HCT116 (cell line): Measurements from ENCODE around the gene P2RX5. TPM values are rescaled to one million over a fixed set of nuclear protein-coding genes. Genes with fewer than 3 reads are reported as not detected.

Experiments
- ATAC-seq: fragments of 200-7000 bp; cut with Tn5 transposase; 2 replicates; pipeline ENCODE4 v1.9.1; 2020; ENCODE audit warnings: mild to moderate bottlenecking, moderate library complexity
- BruUV-seq: library from RNA; stranded (reverse); fragments of 400-500 nt; replicated peaks from 2 replicates; lab custom pipeline; 2021; lab: Mats Ljungman, UMichigan
- CTCF ChIA-PET: fragments of 300-600 bp; sonication (Branson Sonifier 250); formaldehyde crosslinking; loops from one replicate; lab custom pipeline; 2021; ENCODE audit warnings: antibody characterized with exemption; lab: Charles Lee
- POLR2A ChIA-PET: fragments of 300-600, 350-600 bp; sonication (Branson Sonifier 250); formaldehyde crosslinking; loops from one replicate; lab custom pipeline; 2021; ENCODE audit warnings: antibody characterized with exemption; lab: Charles Lee
- RAD21 ChIA-PET, 2 experiments: fragments of 300-600 bp; sonication (Branson Sonifier 250); formaldehyde crosslinking; loops; one replicate each; lab custom pipeline; 2023; ENCODE audit warnings: low total read pairs in 2 of 2; ENCODE audit not compliant: uncharacterized antibody in 2 of 2, unreplicated experiment in 2 of 2, low non-redundant PET in 1 of 2; lab: Charles Lee
- DNase-seq: peaks from one replicate; pipeline ENCODE4 v3.0.0-alpha.2; 2010; ENCODE audit warnings: low read depth, low spot score
- H2AFZ ChIP-seq: fragments of 200-600 bp; shearing (Covaris generic), sonication (generic); 2 replicates; pipeline ENCODE4 v1.6.1; 2017; ENCODE audit warnings: low read depth, mixed run types, mixed read lengths, antibody characterized with exemption, low read length; ENCODE audit not compliant: poor library complexity, severe bottlenecking
- H3K27ac ChIP-seq: 2 replicates; pipeline ENCODE4 v1.5.1; 2012; ENCODE audit warnings: low read depth, low read length
- H3K27me3 ChIP-seq: fragments of 200-600 bp; sonication (generic); 2 replicates; pipeline ENCODE4 v1.6.1; 2016; ENCODE audit warnings: mixed run types, low read length, mixed read lengths; ENCODE audit not compliant: insufficient read depth
- H3K36me3 ChIP-seq, 2 experiments: fragments of 200-500 bp in 1 of 2; fragments of 200-600 bp in 1 of 2; sonication (Bioruptor generic) in 1 of 2; sonication (generic) in 1 of 2; 2 replicates each; pipeline versions ENCODE4 v1.5.1 to v1.6.1; 2014 to 2016; ENCODE audit warnings: low read length in 2 of 2, inconsistent platforms in 1 of 2, mixed read lengths in 1 of 2, mixed run types in 1 of 2; ENCODE audit not compliant: insufficient read depth in 2 of 2, control insufficient read depth in 1 of 2
- H3K4me1 ChIP-seq, 2 experiments: fragments of 200-600 bp in 1 of 2; sonication (generic) in 1 of 2; 2 replicates each; pipeline versions ENCODE4 v1.5.1 to v1.6.1; 2012 to 2017; ENCODE audit warnings: low read length in 2 of 2, inconsistent platforms in 1 of 2, mild to moderate bottlenecking in 1 of 2, mixed read lengths in 1 of 2, mixed run types in 1 of 2, moderate library complexity in 1 of 2; ENCODE audit not compliant: insufficient read depth in 2 of 2, control insufficient read depth in 1 of 2
- H3K4me2 ChIP-seq: fragments of 200-600 bp; sonication (generic); 2 replicates; pipeline ENCODE4 v1.6.1; 2017; ENCODE audit warnings: mixed run types, low read length, mixed read lengths
- H3K4me3 ChIP-seq, 2 experiments: fragments of 200-600 bp in 1 of 2; sonication (generic) in 1 of 2; replicated peaks in 1 of 2; 2 replicates each; pipeline ENCODE4 v1.5.1; 2011 to 2016; ENCODE audit warnings: low read length in 2 of 2, control low read depth in 1 of 2, low read depth in 1 of 2, mild to moderate bottlenecking in 1 of 2, mixed read lengths in 1 of 2, mixed run types in 1 of 2
- H3K79me2 ChIP-seq: fragments of 200-600 bp; sonication (generic); 2 replicates; pipeline ENCODE4 v1.6.1; 2017; ENCODE audit warnings: mild to moderate bottlenecking, mixed run types, low read length, moderate library complexity, mixed read lengths; ENCODE audit not compliant: insufficient read depth
- H3K9ac ChIP-seq: fragments of 200-600 bp; sonication (generic); 2 replicates; pipeline ENCODE4 v1.6.1; 2016; ENCODE audit warnings: low read length, mixed read lengths
- H3K9me2 ChIP-seq: fragments of 200-600 bp; sonication (generic), shearing (Covaris generic); 2 replicates; pipeline ENCODE4 v1.6.1; 2017; ENCODE audit warnings: mixed run types, mild to moderate bottlenecking, moderate library complexity; ENCODE audit not compliant: insufficient read depth
- H3K9me3 ChIP-seq, 2 experiments: fragments of 200-500 bp in 1 of 2; fragments of 200-600 bp in 1 of 2; sonication (Bioruptor generic) in 1 of 2; sonication (generic) in 1 of 2; 2 replicates each; pipeline ENCODE4 v1.6.1; 2014 to 2017; ENCODE audit warnings: low read length in 2 of 2, mixed read lengths in 2 of 2, inconsistent platforms in 1 of 2, low read depth in 1 of 2, mild to moderate bottlenecking in 1 of 2, mixed run types in 1 of 2, moderate library complexity in 1 of 2; ENCODE audit not compliant: control insufficient read depth in 1 of 2, insufficient read depth in 1 of 2
- H4K20me1 ChIP-seq: fragments of 200-600 bp; sonication (generic), shearing (Covaris generic); 2 replicates; pipeline ENCODE4 v1.6.1; 2017; ENCODE audit warnings: mixed run types, mild to moderate bottlenecking, moderate library complexity; ENCODE audit not compliant: insufficient read depth
- ELF1 ChIP-seq: IDR thresholded peaks from 2 replicates; pipeline ENCODE4 v1.6.1; 2012; ENCODE audit warnings: low read depth, borderline replicate concordance
- EZH2phosphoT487 ChIP-seq: fragments of 200-600 bp; IDR thresholded peaks from 2 replicates; pipeline ENCODE4 v1.6.1; 2018; ENCODE audit warnings: antibody characterized with exemption, borderline replicate concordance
- JUND ChIP-seq: IDR thresholded peaks from 2 replicates; pipeline ENCODE4 v1.6.1; 2012
- POLR2AphosphoS5 ChIP-seq: IDR thresholded peaks from 2 replicates; pipeline ENCODE4 v1.6.1; 2011; ENCODE audit warnings: mild to moderate bottlenecking, low read depth, low read length, moderate library complexity
- RAD21 ChIP-seq: IDR thresholded peaks from 2 replicates; pipeline ENCODE4 v1.6.1; 2012; ENCODE audit warnings: low read depth, mild to moderate bottlenecking
- SRF ChIP-seq: IDR thresholded peaks from 2 replicates; pipeline ENCODE4 v1.6.1; 2012; ENCODE audit warnings: low read depth
- TCF7L2 ChIP-seq: IDR thresholded peaks from 2 replicates; pipeline ENCODE4 v1.7.0; 2011; ENCODE audit warnings: borderline replicate concordance, inconsistent platforms; ENCODE audit not compliant: insufficient read depth, insufficient read length; ENCODE audit errors: extremely low read depth
- ZFX ChIP-seq: fragments of 450-650 bp; IDR thresholded peaks from 2 replicates; pipeline ENCODE4 v1.6.1; 2017
- ZNF274 ChIP-seq: fragments of 200-500 bp; sonication (Bioruptor generic); IDR thresholded peaks from 2 replicates; pipeline ENCODE4 v1.6.1; 2014; ENCODE audit warnings: mild to moderate bottlenecking, low read depth, low read length, inconsistent platforms
- intact Hi-C: fragments of 100-400 bp; cut with micrococcal nuclease; formaldehyde crosslinking; loops from 2 replicates; pipeline ENCODE4 v1.10.0; 2022
- total RNA-seq: library from RNA; stranded (reverse); gene quantifications from one replicate; pipeline ENCODE4 v1.2.1, GENCODE V29; 2021; ENCODE audit not compliant: unreplicated experiment
- TF ChIP-seq, protein P1 (sequence below), 3 experiments: fragments of 200-600 bp in 1 of 3; sonication (generic) in 1 of 3; IDR thresholded peaks in 2 of 3; conservative IDR thresholded peaks in 1 of 3; 2 replicates each; pipeline ENCODE4 v1.5.1; 2012 to 2017; ENCODE audit warnings: low read depth in 2 of 3, low read length in 2 of 3, antibody characterized with exemption in 1 of 3, borderline replicate concordance in 1 of 3, control low read depth in 1 of 3, mild to moderate bottlenecking in 1 of 3, mixed read lengths in 1 of 3, mixed run types in 1 of 3, moderate library complexity in 1 of 3; ENCODE audit not compliant: insufficient read depth in 1 of 3
- TF ChIP-seq, protein P2 (sequence below): IDR thresholded peaks from 2 replicates; pipeline ENCODE4 v1.6.1; 2012
- TF ChIP-seq, protein P3 (sequence below): IDR thresholded peaks from 2 replicates; pipeline ENCODE4 v1.6.1; 2012; ENCODE audit warnings: low read depth

P2RX5 gene
- total RNA-seq, 1 experiment from 2014 or later, result 9.0 TPM

DNA sequence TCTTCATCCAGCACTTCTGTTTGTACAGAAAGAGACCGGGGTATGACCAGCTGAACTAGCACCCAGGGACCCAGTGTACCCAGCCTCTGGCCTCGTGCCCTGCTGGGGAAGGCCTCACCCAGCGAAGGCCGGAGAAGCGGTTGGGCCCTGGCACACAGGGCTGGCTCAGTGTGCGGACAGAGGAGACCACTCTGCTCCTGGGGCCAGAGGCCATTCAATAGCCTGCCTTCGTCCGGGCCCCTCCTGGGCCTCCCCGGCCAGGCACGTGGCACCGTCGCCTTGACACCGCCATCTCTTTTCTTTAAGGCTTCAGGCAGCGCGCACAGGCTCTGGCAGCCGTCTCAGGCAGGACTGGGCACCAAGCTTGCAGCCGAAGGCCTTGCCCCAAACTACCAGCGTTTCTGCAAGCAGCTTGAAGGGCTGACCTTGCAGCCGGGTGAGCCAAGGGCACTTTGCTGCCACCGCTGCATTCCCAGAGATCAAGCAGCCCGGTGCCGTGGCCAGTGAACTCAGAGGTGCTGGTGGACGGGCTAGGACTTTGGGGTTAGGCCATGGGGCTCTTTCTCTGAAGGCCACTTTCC, 35.6 kb downstream of the P2RX5 start:
- Histone ChIP-seq H3K27me3 (no peaks in the 10 kb centered on the region), H3K9ac (peak overlapping the region; percentile 23; the same call in 1 of the 2 replicates), H3K9me3 (no peaks in the 10 kb centered on the region), H3K27ac (peak overlapping the region; percentile 70; the same call in 1 of the 2 replicates), H3K4me1 (peaks cover 12 to 16% of the 10 kb centered on the region in 2 experiments), H3K4me2 (peak overlapping the region; percentile 55), H4K20me1 (no peaks in the 10 kb centered on the region), H3K9me2 (no peaks in the 10 kb centered on the region), H3K36me3 (no peaks in the 10 kb centered on the region), H3K4me3 (no peak overlapping the region), H3K79me2 (no peaks in the 10 kb centered on the region), H2AFZ (no peak overlapping the region)
- no TSS peak for BruUV-seq
- ATAC-seq (peak; percentile 12; the same call in 1 of the 2 replicates), DNase-seq (no peak)
- intact Hi-C loops, result no loop called here
- TF ChIP-seq ZNF274 (no peak), TCF7L2 (no peak), ELF1 (no peak), SRF (no peak), EZH2phosphoT487 (no peak), RAD21 (no peak), JUND (no peak), POLR2AphosphoS5 (no peak), ZFX (no peak)
- TF ChIP-seq, protein P1, sequence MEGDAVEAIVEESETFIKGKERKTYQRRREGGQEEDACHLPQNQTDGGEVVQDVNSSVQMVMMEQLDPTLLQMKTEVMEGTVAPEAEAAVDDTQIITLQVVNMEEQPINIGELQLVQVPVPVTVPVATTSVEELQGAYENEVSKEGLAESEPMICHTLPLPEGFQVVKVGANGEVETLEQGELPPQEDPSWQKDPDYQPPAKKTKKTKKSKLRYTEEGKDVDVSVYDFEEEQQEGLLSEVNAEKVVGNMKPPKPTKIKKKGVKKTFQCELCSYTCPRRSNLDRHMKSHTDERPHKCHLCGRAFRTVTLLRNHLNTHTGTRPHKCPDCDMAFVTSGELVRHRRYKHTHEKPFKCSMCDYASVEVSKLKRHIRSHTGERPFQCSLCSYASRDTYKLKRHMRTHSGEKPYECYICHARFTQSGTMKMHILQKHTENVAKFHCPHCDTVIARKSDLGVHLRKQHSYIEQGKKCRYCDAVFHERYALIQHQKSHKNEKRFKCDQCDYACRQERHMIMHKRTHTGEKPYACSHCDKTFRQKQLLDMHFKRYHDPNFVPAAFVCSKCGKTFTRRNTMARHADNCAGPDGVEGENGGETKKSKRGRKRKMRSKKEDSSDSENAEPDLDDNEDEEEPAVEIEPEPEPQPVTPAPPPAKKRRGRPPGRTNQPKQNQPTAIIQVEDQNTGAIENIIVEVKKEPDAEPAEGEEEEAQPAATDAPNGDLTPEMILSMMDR (IDR thresholded peaks at IDR 0.05 in 2 of 3, conservative IDR thresholded peaks at IDR 0.05 in 1 of 3; ENCODE audit: borderline replicate concordance in 1 of 3, insufficient read depth in 1 of 3, low read depth in 2 of 3, low read length in 2 of 3), result no peak
- TF ChIP-seq, protein P2, sequence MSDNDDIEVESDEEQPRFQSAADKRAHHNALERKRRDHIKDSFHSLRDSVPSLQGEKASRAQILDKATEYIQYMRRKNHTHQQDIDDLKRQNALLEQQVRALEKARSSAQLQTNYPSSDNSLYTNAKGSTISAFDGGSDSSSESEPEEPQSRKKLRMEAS, result no peak
- TF ChIP-seq, protein P3, sequence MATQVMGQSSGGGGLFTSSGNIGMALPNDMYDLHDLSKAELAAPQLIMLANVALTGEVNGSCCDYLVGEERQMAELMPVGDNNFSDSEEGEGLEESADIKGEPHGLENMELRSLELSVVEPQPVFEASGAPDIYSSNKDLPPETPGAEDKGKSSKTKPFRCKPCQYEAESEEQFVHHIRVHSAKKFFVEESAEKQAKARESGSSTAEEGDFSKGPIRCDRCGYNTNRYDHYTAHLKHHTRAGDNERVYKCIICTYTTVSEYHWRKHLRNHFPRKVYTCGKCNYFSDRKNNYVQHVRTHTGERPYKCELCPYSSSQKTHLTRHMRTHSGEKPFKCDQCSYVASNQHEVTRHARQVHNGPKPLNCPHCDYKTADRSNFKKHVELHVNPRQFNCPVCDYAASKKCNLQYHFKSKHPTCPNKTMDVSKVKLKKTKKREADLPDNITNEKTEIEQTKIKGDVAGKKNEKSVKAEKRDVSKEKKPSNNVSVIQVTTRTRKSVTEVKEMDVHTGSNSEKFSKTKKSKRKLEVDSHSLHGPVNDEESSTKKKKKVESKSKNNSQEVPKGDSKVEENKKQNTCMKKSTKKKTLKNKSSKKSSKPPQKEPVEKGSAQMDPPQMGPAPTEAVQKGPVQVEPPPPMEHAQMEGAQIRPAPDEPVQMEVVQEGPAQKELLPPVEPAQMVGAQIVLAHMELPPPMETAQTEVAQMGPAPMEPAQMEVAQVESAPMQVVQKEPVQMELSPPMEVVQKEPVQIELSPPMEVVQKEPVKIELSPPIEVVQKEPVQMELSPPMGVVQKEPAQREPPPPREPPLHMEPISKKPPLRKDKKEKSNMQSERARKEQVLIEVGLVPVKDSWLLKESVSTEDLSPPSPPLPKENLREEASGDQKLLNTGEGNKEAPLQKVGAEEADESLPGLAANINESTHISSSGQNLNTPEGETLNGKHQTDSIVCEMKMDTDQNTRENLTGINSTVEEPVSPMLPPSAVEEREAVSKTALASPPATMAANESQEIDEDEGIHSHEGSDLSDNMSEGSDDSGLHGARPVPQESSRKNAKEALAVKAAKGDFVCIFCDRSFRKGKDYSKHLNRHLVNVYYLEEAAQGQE, result no peak
- CTCF ChIA-PET, result interaction anchor here (0.6 kb wide), 1 partner anchor 15 kb away, joined by 4 read pairs; no protein-coding TSS in a partner anchor
- RAD21 ChIA-PET, result no interaction called here
- POLR2A ChIA-PET, result interaction anchor here (1.1 kb wide), 1 partner anchor 24 kb away, joined by 4 read pairs; the partner anchor contains the start of genes CTNS and SHPK
